HG02623 (cell line): ENCODE measurements around the gene MOB1B.

Experiments used
- ATAC-seq: cut with Tn5 transposase; IDR thresholded peaks from one replicate; pipeline ENCODE4 v1.9.1; 2021; ENCODE audit warnings: moderate library complexity; ENCODE audit not compliant: unreplicated experiment

The MOB1B gene

DNA sequence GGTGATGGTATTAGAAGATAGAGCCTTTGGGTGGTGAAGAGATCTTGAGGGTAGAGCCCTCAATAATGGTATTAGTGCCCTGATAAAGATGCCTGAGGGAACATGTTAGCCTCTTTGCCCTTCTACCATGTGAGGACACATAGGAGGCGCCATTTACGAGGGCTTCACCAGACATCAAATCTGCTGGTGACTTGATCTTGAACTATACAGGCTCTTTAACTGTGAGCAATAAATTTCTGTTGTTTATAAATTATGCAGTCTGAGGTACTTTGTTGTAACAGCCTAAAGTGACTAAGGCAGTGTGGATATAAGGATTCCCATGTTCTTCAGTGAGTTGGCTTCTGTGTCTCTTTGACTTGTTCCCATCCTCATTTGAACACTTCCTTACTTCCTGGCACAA lies 11.8 kb downstream of the MOB1B start:
- no peak for ATAC-seq

DNA sequence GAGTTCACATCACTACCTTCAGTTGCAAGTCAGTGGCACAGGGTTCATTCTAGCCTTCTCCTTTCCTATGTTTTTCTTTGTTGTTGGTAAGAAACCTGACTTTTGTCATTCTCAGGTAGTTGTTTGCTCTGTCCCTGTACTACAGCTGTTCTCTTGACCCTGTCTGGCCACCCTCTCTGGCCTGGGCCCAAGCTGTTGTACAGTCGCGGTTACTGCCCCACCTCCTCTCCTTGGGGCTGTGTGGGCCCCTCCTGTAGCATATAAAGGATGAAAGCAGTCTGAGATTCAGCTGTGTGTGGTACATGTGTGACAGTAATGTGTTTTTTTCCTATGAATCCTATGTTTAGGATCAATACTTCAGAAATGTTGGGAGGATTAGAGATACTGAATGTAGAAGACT lies 12.5 kb downstream of the MOB1B start:
- no peak for ATAC-seq

DNA sequence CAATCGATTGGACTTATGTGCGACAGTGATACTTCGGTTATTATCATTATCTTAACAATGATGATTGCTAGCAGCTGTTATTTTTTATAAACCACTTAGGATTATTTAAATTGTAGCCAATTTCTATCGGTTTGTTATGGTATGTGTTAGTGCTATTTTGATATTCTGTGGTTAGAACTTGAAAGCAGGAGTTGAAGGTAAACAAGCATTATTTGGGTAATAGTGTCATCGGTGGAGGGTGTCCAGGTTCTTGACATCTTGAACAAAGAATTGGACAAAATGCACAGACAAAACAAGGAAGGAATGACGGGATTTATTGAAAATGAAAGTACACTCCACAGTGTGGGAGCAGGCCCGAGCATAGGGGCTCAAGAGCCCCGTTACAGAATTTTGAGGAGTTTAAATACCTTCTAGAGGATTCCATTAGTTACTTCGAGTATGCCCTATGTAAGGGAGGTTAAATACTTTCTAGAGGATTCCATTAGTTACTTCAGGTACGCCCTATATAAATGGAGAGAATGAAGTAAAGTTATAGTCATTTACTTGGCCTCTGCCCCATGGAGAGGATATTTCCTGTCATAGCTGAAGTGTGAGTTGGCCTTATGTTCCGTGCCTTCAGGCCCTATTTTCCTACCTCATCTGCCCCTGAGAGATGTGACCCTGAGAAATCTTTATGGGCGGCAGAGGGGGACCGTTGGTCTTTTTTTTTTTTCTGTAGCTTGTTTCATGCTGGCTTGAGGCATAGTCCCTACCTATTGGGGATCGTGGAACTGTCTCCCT lies 13.1 kb downstream of the MOB1B start:
- no peak for ATAC-seq

DNA sequence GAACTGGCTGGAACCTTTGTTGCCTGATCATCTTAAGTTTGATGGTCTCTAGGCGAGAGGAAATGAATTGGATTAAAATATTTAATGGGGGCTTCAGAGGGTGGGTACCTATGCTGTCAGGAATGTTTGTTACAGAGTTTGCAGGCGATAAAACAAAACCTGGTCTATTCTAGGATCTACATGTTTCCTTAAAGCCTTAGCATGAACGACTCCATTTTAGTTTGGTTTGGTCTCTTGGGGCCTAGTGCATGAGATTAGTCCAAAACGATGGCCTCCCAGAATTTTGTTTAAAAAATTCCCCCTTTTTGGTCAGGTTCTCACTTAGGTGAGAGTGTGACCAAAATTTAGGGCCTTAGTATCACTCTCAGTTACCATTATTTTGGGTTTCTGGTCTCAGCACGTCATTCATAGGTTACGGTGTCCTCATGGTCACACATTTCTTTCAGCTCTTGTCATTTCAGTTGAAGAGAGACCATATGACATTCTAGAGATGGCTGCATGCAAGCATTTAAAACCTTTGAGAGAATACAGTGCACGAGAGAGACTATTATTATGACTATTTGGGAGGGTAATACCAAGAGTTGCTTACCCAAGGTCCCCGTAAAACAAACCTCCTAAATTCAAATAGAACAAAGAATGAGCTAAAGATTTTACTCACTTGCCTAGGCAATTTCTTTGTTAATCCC lies 13.8 kb downstream of the MOB1B start:
- peak; percentile 45 for ATAC-seq

DNA sequence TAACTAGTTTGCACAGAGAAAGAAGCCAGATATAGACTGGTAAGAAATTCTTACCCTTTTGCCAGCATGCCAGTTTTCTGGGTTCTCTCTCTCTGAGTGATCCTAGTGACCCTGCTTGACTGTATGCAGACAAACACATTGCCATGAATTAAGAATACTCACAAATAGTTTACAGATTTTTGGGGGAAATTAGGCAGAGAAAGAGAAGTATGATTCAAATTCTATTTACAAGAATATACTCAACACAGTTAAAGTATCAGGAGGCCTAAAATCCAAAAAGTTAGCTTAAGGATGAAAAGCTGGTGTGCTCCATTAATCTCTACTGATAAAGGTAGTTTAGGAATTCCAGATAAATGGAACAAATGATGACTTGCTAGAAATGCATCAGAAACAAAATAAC lies 18.4 kb downstream of the MOB1B start:
- no peak for ATAC-seq

DNA sequence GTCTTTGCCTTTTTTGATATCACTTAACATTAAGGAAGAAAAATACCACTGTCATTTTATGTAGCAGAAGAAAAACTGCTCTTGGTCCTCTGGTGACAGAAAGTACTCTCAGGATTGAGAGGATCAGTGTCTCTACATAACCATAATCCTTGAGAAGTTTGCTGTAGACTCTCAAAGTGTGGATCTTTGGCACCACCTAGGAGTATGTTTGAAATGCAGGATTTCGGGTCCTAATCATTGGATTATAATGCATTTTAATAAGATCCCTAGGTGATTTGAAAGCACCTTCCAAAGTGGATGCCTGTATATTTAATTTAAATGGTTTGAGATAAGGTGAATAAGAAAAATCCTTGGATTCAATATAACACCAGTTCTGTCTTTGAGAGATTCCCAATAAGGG lies 23.2 kb downstream of the MOB1B start:
- ATAC-seq: no peak

DNA sequence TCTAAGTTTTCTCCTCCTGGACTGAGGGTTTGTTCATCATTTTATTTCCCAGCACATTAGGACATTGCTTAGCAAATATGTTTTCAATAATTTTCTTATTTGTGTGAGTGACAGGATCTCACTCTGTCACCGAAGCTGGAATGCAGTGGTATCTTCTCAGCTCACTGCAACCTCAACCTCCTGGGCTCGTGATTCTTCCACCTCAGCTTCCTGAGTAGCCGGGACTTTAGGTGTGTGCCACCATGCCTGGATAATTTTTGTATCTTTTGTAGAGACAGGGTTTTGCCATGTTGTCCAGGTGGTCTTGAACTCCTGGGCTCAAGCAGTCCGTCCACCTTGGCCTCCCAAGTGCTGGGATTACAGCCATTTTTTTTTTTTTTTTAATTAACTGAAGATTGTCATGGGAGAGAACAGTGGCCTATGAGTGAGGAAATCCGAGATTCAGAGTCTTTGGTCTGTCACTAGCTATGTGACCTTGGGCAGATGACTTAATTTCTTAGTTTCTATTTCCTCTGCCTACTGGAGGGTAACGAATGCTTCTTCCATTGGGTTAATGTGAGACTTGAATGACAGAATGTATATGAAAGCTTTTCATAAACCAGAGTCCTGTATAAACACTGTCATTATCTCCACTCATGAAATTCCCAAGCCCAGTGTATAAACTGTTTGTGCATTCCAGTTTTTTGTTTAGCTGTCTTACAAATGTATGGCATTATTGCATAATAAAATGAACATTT lies 23.9 kb downstream of the MOB1B start:
- ATAC-seq: peak; percentile 76

DNA sequence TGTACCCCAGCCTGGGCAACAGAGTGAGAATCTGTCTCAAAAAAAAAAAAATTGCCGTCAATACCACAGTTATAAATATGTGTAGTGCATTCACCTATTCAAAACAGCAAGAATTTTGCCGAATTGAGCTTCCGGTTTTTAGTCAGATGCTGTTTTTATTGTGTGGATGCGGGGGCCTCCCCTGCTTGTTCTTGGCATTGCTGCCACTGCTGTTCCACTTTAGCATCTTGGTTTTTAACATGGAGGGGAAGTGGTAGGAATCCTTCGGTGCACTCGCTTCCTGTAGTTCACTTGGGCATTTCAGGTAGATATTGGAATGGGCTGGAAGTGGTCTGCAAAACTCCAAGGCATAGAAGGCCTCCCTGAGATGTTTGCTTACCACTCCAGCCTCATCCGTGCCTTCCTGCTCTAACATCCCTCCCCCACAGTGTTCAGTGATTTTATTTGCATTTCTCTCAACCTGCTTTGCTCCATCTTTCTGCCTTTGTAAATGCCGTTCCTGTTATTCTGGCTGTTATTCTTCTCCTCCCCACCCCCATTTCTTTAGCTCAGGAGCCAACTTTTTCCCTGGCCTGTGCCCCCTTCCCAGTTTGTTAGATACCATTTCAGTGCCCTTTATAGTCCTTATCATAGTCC lies 25.5 kb downstream of the MOB1B start:
- no peak for ATAC-seq

DNA sequence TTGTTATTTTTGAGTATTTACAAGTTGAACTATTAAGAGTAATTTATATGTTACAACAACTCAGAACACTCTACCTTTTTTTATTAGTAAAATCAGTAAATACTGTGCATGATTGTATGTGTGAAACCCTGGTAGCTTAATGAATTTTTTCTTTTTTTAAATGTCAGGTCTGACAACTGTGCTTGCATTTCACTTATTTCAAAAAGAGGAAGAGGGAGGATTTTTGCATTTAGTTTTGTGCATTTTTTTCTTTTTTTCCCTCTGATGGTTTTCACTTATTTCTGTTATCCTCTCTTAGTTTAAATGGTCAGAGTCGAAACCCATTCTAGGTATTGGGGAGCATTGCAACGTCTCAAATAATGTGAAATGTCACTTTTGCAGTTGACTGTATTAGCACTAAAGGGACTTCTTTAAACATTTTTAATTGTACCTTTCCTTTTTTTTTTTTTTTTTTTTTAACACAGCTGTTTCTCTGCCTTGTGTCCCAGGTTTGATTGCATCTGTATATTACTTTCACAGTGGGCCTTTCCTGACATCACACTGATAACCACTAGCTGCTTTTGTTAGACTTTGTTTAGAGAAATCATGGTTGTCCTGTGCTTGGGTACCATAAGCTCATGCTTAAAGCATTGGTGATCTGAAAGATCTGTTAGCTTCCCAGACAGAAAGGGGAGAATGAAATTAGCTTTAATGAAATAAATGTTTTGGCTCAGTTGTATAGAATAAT lies 28.5 kb downstream of the MOB1B start:
- no peak for ATAC-seq

DNA sequence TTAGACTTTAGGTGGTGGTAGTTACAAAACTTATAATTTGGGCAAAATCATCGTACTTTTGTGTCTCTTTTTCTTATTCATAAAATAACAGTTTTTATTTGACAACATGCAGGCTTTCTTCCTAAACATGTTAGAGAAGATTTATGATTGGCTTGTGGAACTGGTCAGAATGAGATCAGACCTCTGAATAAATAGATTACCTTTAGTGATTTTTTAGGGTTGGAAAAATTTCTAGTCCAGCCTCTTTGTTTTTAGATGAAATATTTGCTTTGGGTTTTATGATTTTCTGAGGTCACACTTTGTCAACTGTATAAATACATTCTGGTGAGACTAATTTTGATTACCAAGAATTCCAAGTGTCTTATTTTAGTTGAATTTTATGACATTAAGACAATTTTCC lies 29.2 kb downstream of the MOB1B start:
- ATAC-seq: no peak

DNA sequence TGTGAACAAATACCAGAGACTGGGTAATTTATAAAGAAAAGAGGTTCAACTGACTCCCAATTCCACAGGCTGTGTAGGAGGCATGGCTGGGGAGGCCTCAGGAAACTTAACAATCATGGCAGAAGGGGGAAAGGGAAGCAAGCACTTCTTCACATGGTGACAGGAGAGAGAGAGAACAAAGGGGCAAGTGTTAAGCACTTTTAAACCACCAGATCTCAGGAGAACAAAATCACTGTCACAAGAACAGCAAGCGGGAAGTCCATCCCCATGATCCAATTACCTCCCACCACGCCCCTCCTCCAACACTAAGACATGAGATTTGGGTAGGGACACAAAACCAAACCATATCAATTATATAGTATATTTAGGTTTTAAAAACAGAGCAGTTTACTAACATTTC lies 30.8 kb downstream of the MOB1B start:
- ATAC-seq: no peak

DNA sequence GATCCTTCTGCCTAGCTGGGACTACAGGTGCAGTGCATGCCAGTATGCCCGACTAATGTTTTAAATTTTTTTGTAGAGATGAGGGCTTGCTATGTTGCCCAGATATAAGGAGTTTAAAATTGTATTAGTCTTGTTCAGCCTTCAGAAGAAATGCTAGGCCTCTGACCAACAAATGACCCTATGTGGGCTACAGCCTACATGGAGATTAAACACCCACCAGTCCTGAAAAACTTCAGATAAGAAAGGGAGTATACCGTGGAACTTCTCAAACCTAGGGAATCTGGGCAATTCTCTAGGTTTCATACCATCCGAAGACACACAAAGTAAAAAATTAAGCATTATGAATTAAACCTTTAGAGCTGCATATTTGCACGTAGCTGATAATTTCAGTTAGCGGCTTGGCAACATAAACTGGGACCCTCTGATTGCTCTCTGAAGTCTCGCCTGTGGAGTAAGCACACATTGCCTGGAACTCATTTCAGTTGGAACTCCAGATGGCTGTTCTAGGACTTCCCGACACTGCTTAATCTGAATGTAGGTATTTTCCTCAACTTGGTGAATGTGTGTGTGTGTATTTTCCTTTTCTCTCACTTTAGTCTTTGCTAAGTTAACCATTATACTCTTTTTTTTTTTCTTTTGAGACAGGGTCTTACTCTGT lies 33.0 kb downstream of the MOB1B start:
- no peak for ATAC-seq

DNA sequence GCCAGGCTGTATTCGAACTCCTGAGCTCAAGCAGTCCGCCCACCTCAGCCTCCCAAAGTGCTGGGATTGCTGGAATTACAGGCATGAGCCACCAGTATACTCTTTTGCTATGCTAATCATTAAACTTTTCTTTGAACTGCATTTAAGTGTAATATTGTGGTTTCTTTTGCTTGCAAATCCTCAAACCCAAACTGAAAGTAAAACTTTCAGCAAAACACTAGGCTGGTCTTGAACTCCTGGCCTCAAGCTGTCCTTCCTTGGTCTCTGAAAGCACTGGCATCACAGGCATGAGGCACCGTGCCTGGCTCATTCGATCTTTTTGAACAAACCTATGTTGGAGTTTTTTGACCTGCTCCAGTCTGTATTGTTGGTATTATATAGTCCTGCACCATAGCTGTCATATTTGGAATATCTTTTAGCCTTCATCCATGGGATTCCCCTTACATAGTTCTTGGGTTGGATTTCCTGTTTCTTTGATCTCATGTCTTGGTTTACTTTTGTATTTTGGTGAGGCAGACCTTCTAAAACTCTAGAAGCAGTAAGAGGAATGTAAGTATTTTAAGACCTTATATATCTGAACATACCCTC lies 34.1 kb downstream of the MOB1B start:
- no peak for ATAC-seq

DNA sequence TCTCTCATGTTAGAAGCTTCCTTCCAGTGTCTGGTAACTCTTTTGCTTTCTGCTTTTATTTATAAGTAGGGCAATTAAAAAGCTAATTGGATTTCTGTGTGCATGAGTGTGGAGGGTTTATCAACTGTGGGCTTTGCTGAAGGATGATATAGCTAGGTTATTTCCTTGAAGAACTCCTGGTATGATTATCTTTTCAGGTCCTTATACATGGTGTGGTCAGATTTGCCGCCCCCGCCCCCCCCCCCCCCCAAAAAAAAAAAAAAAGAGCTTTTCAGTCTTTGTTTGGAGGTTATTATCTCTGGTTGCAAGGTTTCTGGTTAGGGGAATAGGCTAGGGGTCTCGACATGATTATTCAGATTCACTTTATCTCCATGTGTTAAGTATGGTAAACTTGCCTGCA lies 35.9 kb downstream of the MOB1B start:
- ATAC-seq: no peak

DNA sequence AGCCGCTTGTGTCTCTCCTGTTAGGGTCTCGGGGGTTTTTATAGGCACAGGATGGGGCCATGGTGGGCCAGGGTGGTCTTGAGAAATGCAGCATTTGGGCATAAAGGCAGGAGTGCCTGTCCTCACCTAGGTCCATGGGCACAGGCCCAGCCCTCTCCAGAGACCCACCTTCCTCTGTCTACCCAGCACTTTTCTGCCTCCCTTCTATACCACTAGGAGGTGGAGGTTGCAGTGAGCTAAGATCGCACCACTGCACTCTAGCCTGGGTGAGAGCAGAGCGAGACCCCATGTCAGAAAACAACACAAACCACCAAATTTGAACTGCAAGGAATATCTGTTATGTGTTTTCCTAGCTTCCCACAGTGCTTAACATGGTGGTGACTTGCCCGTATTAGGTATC lies 38.0 kb downstream of the MOB1B start:
- ATAC-seq: no peak

DNA sequence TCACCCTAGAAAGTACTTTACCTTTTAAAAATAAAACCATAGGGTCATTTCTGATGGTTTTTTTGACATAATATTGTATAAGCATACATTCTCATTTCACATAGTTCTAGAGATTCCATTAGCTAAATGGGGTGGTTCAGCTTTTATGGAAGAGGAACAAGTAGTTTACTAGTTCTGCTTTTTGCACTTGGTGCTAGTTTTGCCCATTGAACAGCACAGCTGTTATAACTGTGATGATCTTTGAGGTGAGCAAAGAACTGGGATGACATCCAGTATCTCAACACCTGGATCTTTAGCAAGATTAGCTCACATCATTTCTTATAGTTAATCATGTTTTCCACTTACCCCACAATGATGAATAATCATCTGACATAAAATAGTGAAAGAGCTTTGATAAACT lies 40.9 kb downstream of the MOB1B start:
- ATAC-seq: peak; percentile 72

DNA sequence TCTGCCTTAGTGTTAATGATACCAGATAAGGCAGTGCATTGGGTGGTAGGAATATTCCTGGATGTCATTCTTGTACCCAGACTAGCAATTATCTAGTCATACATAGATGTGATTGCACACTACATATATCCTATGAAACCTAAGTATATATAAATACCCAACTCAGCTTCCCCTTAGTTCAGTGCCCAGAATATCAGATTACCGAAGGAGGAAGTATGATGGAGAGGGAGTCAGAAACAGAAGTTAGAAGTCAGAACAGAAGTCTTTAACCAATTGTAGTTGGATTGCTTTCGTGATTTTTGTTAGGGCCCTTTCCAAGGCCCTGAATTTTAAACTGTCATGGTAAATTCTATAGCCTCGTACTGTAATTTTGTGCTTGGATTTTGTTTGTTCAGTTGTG lies 42.9 kb downstream of the MOB1B start:
- ATAC-seq: peak; percentile 42

DNA sequence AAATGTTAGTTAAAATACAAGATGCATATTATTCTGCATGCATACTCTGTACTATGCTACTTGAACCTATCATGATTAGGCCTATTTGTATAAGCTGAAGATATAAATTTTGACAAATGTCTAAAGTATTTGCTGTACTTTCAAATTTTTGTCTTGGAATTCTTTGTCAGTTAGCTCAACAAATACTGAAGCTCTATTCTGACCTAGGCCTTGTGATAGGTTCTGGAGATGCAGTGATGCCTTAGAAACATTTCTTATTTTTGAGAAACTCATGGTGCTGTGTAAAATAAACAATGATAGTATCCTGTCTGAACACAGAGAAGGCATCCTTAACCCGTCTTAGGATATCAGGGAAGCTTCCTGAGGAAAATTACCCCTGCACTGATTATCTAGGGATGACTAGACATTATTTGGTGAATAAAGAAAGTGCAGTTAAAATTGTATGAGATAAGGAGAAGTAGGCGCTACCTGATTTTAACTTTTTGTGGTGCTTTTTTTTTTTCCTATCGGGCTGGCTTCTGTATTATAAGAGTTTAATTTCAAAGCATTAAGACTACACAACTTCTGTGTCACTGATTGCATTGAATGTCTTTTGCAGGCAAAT lies 43.4 kb downstream of the MOB1B start:
- ATAC-seq: no peak

DNA sequence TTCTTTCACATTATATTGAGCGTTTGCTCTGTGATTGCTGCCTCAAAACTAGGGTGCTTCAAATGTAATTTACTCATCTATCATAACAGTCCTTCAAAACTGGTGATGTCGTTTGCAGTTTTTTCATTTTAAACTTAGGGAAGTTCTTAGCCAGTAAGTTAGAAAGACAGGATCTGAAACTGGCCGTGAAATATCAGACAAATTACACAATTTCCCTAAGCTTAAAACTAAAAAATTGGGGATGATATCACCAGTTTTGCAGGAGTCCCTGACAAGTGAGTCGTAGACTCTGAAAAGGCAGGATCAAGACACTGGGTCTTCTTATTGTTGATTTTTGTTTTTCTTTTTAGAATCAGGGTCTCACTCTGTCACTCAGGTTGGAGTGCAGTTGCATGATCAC lies 44.8 kb downstream of the MOB1B start:
- ATAC-seq: no peak
